Activated T-cell treated with anti-CD3 and anti-CD28 coated beads, Interleukin-2, amount 50 U/mL, for 4 hours (primary cell): ENCODE data around the gene TRAF5. TPM values are rescaled to one million over a fixed set of nuclear protein-coding genes. Genes with fewer than 3 reads are reported as not detected.
A peak's percentile ranks its signal among the peaks of the same experiment; 100 is the strongest.
"Not testable (repeated sequence)": the region's sequence is repeated elsewhere in the genome, so short reads cannot be mapped to it uniquely, and the experiment has no call there.

Source experiments
- ATAC-seq, 2 donors: fragments of 200-7000 bp; cut with Tn5 transposase; one replicate each; pipeline ENCODE4 v1.10.0; 2021
- DNase-seq: peaks from one replicate; pipeline ENCODE4 v3.0.0-alpha.2; 2020
- H3K27me3 Mint-ChIP-seq: one replicate; pipeline ENCODE4 v1.8.0; 2021; ENCODE audit warnings: low read depth, mixed read lengths
- H3K36me3 Mint-ChIP-seq: one replicate; pipeline ENCODE4 v1.8.0; 2022; ENCODE audit warnings: mixed read lengths; ENCODE audit not compliant: insufficient read depth
- H3K4me1 Mint-ChIP-seq: one replicate; pipeline ENCODE4 v1.8.0; 2021; ENCODE audit warnings: low read depth, mixed read lengths
- H3K4me3 Mint-ChIP-seq: one replicate; pipeline ENCODE4 v1.8.0; 2021; ENCODE audit warnings: mild to moderate bottlenecking, moderate library complexity, mixed read lengths
- H3K9me3 Mint-ChIP-seq: one replicate; pipeline ENCODE4 v1.8.0; 2021; ENCODE audit warnings: mixed read lengths
- total RNA-seq, 3 donors: library from RNA; stranded (reverse); gene quantifications; one replicate each; pipeline ENCODE4 v1.2.1, GENCODE V29; 2021

Gene TRAF5
- total RNA-seq, 3 donors from 2014 or later, result 16.3 to 20.6 (median 17.0) TPM

DNA sequence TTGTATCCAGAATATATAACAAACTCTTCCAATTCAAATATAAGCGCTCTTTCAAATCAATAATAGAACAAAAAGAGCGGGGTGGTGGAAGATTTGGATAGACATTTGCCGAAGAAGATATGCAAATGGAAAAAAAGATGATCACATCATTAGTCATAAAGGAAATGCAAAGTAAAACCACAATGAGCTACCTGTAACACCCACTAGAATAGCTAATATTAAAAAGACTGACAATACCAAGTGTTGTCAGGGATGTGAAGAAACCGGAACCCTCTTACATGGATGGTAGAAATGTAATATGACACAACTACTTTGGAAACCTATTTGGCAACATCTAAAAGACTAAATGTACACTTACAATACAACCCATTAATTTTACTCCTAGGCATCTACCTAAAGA, 5.7 kb upstream of the TRAF5 start:
- H3K36me3 Mint-ChIP-seq, result no peaks in the 10 kb centered on the region
- no peak overlapping the region for H3K4me3 Mint-ChIP-seq
- ATAC-seq (peak; percentile 13), DNase-seq (no peak)
- peaks cover 46% of the 10 kb centered on the region for H3K4me1 Mint-ChIP-seq
- no peaks in the 10 kb centered on the region for H3K9me3 Mint-ChIP-seq
- no peaks in the 10 kb centered on the region for H3K27me3 Mint-ChIP-seq

DNA sequence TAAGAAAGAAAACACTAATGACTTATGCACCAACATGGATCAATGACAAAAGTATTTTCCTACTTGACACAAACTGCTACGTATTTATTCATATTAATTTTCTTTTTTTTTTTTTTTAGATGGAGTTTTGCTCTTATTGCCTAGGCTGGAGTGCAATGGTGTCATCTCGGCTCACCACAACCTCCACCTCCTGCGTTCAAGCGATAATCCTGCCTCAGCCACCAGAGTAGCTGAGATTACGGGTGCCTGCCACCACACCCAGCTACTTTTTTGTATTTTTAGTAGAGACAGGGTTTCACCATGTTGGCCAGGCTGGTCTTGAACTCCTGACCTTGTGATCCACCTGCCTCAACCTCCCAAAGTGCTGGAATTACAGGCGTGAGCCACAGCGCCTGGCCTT, 5.0 kb upstream of the TRAF5 start:
- H3K27me3 Mint-ChIP-seq, H3K4me3 Mint-ChIP-seq, ATAC-seq, H3K36me3 Mint-ChIP-seq, DNase-seq, H3K9me3 Mint-ChIP-seq: not testable (repeated sequence)
- peaks cover 51% of the 10 kb centered on the region for H3K4me1 Mint-ChIP-seq

DNA sequence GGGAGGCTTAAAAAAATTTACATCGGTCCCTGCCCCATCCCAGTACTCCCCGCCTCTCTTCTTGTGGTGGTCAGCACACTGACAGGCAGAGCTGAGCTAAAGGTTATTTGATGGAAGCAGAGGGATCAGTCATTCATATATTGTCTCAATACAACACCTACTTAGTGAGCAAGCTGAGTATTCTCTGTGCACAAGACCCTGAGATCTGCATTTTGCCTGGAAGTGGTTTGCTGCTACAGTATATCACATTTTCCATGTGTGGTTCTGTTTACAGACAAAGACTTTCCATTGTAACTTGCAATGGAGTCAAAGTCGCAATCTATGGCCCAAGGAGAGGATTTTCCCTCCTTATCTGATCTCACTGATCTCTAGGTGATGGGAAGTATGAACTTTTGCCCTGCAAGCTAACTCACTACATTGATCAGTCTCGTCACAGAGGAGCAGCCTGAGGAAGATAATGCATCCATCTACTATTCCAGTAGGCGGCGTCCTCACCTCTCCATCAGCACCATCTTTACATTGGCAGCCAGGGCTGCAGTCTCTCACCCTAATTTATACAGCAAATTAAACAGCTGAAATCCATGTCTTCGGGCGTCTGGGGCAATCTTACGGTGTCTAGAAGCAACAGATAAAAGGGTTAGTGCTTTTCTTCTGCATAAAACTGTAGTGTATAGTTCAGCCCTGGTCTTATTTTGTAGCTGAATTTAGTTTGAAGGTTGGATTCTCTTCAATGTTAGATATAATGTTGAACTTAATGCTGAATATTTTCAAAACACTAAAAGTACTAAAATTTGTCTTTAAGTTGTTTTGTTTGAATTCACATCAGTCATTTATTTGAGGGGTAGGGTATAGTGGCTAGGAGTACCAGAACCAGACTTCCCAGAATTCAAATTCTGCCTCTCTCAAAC, 3.2 kb upstream of the TRAF5 start:
- peaks cover 58% of the 10 kb centered on the region for H3K4me1 Mint-ChIP-seq
- H3K4me3 Mint-ChIP-seq, result no peak overlapping the region
- peak; percentile 58 for DNase-seq
- no peaks in the 10 kb centered on the region for H3K27me3 Mint-ChIP-seq
- peaks cover 2% of the 10 kb centered on the region for H3K36me3 Mint-ChIP-seq
- peak; percentile 71 to 75 for ATAC-seq
- H3K9me3 Mint-ChIP-seq, result no peaks in the 10 kb centered on the region

DNA sequence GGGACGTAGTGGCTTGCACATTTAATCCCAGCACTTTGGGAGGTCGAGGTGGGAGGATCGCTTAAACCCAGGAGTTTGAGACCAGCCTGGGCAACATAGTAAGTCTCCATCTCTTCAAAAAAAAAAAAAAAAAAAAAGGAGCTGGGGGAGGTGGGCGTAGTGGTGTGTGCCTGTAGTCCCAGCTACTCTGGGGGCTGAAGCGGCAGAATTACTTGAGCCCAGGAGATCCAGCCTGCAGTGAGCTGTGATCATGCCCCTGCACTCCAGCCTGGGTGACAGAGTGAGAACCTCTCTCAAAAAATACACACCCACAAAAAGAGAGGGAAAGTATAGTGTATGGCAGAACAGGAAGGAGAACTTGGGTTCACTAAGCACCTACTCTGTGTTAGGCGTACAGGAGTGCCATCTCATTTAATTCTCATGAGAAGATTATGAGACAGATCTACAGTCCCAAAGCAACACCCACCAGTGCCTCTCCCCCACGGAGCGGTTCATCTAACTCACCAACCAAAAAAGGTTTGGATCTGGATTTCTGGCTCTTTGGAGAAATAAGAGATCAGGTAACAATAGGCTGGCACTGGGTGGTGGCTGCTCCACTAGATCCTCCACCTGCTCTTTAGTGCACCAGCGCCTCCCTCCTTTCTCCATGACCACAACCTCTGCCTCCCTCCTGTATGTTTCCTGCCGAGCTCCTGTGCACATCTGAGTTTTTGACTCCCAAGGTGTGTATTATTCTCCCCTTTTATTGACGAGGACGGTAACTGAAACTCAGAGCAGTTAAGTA, 1.4 kb upstream of the TRAF5 start:
- ATAC-seq (no peak), DNase-seq (no peak)
- Mint-ChIP-seq H3K27me3 (no peaks in the 10 kb centered on the region), H3K36me3 (peaks cover 2% of the 10 kb centered on the region), H3K4me1 (peaks cover 73% of the 10 kb centered on the region), H3K9me3 (no peaks in the 10 kb centered on the region), H3K4me3 (peak overlapping the region; percentile 82)

DNA sequence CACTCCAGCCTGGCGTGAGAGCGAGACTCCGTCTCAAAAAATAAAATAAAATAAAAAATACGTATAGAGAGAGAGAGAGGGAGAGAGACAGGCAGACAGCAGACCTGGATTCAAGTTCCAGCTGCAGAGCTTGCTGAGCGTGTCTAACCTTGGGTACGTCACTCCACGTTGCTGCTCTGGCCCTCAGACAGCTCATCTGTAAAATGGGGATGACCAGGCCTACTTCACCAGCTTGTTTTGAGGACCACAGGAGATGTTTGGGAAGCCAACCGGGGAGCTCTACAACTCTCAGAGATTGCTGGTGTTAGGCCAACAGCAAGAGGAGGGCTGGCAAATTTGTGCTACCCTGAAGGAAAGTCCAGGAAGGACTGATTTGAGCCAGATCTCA, 499 bp upstream of the TRAF5 start:
- Mint-ChIP-seq H3K27me3 (no peaks in the 10 kb centered on the region), H3K36me3 (peaks cover 7% of the 10 kb centered on the region), H3K4me3 (peak overlapping the region; percentile 82), H3K9me3 (no peaks in the 10 kb centered on the region), H3K4me1 (peaks cover 74% of the 10 kb centered on the region)
- ATAC-seq (no peak), DNase-seq (no peak)

DNA sequence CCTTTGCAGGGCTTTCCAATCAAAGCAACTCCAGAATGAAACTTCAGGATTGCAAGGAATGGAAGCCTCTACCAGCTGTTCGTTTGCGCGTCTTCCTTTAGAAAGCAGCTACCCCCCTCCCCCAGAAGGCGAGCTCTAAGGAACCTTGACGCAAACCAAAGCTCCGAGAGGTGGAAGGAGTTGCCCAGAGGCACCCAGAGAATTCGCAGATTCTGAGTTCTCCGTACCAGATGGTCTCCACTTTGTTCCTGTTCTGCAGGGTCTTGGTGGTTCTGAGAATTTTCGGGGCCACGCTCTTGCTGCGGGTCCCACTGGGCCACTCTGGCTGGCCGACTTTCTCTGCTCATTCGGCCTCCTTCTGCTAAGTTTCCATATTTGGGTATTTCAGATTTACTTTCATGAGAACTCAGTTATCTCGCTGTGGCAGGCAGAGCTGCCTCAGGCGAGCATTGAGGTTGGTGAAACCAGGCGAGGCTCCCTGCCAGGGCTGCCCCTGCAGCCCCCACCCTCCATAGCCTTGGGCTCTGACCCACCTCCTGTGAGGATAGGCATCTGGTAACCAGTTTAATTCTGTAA, 801 bp downstream of the TRAF5 start:
- peaks cover 77% of the 10 kb centered on the region for H3K4me1 Mint-ChIP-seq
- no peak for DNase-seq
- ATAC-seq, result peak; percentile 12 to 22
- no peaks in the 10 kb centered on the region for H3K9me3 Mint-ChIP-seq
- H3K4me3 Mint-ChIP-seq, result peak overlapping the region; percentile 91
- H3K36me3 Mint-ChIP-seq, result peaks cover 7% of the 10 kb centered on the region
- H3K27me3 Mint-ChIP-seq, result no peaks in the 10 kb centered on the region

DNA sequence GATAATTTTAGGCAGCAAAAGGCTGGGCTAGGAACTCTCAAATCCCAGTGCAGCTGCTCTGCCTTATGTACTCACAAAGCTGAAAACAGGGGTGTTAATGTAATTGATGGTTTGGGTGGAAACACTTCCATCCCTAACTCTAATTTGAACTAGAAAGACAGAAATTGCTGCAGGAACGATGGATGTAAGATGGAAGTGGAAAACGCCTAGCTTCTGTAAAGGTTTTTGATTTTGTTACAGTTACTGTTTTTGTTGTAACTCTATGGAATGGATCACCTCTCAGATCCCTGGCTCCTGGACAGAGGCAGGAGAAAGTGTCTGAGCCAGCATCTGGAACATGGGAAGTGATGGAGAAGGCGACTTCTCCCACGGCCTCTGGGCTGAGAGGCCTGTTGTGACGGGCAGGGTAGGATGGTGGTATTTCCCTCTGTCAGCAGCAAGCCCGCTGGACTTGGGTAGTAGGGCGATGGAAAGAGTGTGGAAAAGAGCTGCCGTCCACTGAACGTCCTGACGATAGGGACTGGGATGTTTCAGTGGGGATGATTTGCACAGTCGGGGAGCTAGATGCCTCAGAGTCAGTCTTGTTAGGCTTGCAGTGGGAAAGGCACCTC, 1.6 kb downstream of the TRAF5 start:
- Mint-ChIP-seq H3K4me3 (peak overlapping the region; percentile 91), H3K4me1 (peaks cover 77% of the 10 kb centered on the region), H3K9me3 (no peaks in the 10 kb centered on the region), H3K27me3 (no peaks in the 10 kb centered on the region), H3K36me3 (peaks cover 7% of the 10 kb centered on the region)
- ATAC-seq (no peak), DNase-seq (no peak)

DNA sequence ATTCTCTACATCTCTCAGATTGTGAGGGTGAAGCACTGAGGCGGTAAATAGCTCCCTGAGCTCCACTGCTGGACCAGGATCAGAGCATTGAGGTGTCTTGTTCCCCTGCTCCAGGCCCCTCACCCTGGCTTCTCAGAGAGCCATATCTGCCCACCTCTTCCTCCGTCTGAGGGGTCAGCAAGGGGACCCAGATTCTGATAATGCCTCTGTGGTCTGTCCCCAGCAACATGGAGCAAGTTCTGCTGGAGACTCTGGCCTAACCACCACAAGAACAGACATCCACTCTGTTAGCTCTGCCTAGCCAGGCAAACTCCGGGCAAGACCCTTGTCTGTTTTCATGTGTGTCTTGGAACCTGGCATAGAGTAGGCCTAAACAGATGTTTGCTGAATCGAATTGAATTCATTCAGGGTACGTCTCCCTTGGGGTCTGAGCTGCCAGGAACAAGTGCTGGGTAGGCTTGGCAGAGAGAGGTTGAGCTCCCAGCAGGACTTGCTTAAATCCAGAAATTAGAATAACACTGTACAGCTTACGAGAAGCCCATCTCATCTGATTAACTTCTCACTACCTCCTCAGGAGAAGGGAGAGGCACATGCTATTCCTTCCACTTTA, 2.3 kb downstream of the TRAF5 start:
- Mint-ChIP-seq H3K4me3 (peak overlapping the region; percentile 91), H3K9me3 (no peaks in the 10 kb centered on the region), H3K36me3 (peaks cover 7% of the 10 kb centered on the region), H3K4me1 (peaks cover 75% of the 10 kb centered on the region), H3K27me3 (no peaks in the 10 kb centered on the region)
- no peak for ATAC-seq
- no peak for DNase-seq

DNA sequence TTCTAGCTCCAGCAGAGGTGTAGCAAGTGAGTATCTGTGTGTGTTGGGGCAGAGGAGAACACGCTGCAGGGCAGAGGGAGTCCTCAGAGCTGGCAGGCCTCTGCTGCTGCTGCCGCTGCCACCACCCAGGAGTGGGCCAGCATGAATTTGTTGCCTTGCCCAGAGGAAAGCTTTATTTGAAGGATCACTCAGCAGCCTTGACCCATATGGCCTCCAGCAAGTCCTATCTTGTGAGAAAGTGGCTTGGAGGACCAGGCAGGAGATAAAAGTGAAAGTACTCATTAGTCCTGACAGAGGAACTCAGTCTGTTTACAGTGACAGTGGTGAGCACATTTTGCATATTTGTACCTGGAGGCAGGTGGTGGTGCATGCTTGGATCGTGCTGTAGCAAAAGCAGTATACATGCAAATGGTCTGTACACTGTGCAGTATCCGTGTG, 3.1 kb downstream of the TRAF5 start:
- peak overlapping the region; percentile 91 for H3K4me3 Mint-ChIP-seq
- peak in 1 of 2 donors; percentile 4 for ATAC-seq
- peaks cover 83% of the 10 kb centered on the region for H3K4me1 Mint-ChIP-seq

DNA sequence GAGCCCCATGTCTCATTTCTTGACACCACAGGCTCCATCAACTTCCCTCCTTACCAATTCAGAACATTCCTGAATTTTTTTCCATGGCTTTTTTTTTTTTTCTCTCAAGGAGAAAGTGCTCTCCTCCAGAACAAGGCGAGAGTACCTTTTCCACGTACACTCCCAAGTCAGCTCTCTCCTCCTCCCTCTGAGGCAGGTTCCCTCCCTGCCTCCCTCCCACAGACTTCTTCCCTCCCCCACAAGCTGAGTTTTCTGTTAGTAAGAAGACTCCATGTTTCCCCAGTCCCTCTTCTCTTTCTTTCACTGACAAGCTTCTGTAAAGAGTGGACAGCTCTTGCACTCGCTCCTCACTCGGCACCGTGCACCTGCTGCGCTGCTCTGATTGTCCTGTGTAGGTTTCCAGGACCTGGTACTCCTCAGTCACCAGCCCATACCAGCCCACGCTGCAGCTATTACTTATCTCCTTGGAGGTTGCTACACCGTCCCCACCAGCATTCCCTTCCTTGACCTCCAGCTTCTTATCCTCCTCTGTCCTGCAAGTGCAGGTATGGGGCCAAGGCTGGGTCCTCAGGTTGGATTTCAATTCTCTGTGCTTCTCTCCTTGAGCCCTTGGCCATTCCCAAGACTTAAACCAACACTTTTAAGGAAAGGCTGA, 3.8 kb downstream of the TRAF5 start:
- peaks cover 85% of the 10 kb centered on the region for H3K4me1 Mint-ChIP-seq
- H3K4me3 Mint-ChIP-seq, result peak overlapping the region; percentile 91
- H3K36me3 Mint-ChIP-seq, result peaks cover 7% of the 10 kb centered on the region
- DNase-seq, result no peak
- ATAC-seq, result no peak
- no peaks in the 10 kb centered on the region for H3K27me3 Mint-ChIP-seq
- H3K9me3 Mint-ChIP-seq, result no peaks in the 10 kb centered on the region

More for the DNA sequence above, 3.1 kb downstream of the TRAF5 start:
- H3K27me3 Mint-ChIP-seq, result no peaks in the 10 kb centered on the region
- DNase-seq, result no peak
- H3K9me3 Mint-ChIP-seq, result no peaks in the 10 kb centered on the region
- H3K36me3 Mint-ChIP-seq, result peaks cover 7% of the 10 kb centered on the region

DNA sequence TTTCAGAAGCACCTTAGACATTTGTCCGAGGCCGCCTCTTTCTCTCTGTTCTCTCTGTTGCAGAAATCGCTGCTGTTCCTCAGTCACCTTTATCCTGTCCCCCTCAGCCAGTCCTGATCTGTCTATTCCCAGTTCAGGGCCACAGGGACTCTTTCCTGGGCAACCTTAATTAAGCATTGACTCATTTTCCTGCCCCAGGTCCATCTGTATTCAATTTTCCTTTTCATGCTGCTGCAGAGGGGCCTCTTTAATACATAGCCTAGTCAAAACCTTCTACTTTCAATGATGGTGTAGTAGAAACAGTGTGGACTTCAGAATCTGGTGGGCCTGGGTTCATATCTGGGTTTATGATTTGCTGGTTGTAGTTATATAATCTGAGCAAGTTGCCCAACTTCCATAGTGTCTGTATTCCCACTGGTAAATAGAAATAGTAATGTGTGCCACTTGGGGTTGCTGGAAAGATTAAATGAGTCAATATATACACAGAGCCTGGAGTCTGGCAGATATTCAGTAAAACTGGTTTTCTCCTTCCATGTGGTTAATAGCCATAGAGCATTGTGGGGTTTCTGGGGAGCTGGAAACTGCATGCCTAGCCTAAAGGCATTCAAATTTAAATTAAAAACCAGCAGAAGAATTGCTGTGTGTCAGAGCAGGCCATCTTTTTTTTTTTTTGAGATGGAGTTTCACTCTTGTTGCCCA, 4.5 kb downstream of the TRAF5 start:
- Mint-ChIP-seq H3K36me3 (peaks cover 7% of the 10 kb centered on the region), H3K27me3 (no peaks in the 10 kb centered on the region), H3K4me1 (peaks cover 86% of the 10 kb centered on the region), H3K4me3 (peak overlapping the region; percentile 91), H3K9me3 (no peaks in the 10 kb centered on the region)
- no peak for DNase-seq
- no peak for ATAC-seq

DNA sequence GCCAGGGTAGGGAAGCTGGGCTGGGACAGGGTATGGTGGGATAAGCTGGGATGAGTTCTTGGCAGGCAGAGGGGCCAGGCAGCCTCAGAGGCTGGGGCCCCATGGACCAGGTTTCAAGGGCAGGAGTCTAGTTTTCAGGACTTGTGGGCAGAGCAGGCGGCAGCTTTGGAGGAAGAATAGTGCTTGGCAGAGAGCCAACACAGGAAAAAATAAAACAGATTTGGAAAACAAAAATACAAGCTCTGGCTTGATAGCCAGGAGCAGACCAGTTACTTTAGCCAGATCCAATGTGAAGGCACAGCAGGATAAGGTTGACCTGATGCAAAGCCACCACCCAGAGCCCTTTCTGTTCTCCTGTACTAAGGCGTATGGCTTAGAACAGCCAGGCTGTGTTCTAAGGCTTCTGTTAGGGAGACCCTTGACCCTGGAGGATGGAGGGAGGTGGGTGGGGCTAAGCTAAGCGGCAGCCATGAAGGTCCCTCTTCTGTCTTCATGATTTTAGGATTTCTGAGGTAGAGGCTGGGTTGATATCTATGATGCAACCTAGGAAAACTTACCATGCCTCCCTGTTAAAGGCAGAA, 5.5 kb downstream of the TRAF5 start:
- no peaks in the 10 kb centered on the region for H3K9me3 Mint-ChIP-seq
- no peak for DNase-seq
- no peak for ATAC-seq
- peaks cover 7% of the 10 kb centered on the region for H3K36me3 Mint-ChIP-seq
- no peaks in the 10 kb centered on the region for H3K27me3 Mint-ChIP-seq
- H3K4me3 Mint-ChIP-seq, result peak overlapping the region; percentile 42
- peaks cover 93% of the 10 kb centered on the region for H3K4me1 Mint-ChIP-seq

DNA sequence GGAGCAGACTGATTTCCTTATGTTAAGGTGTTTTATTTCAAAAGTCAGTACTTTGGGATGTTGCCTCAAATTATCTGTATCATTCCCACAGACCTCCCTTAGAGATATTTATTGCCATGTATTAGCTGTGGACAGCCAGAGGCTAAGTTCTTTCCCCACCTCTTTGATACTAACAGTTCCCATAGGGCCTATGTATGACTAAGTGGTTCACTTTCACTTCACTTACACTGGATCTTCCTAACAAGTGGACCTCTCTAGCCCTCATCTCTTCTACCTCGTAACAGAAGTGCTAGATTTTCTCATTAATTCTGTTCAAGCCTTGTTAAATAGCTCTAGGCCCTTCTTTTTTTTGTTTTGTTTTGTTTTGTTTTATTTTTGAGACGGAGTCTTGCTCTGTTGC, 6.2 kb downstream of the TRAF5 start:
- H3K9me3 Mint-ChIP-seq, result no peaks in the 10 kb centered on the region
- no peak for ATAC-seq
- H3K4me3 Mint-ChIP-seq, result no peak overlapping the region
- peaks cover 10% of the 10 kb centered on the region for H3K36me3 Mint-ChIP-seq
- peaks cover 96% of the 10 kb centered on the region for H3K4me1 Mint-ChIP-seq
- no peaks in the 10 kb centered on the region for H3K27me3 Mint-ChIP-seq
- no peak for DNase-seq
